Tibial nerve (tissue), 4 donors: ENCODE results near the gene HMGA1. TPM values are rescaled to one million over a fixed set of nuclear protein-coding genes. Genes with fewer than 3 reads are reported as not detected.
A peak's percentile ranks its signal among the peaks of the same experiment; 100 is the strongest.

Experiments used
- DNase-seq, 2 donors: peaks; one replicate each; pipeline ENCODE4 v3.0.0-alpha.2; 2019; ENCODE audit warnings: low spot score in 2 of 2
- H3K27ac ChIP-seq, 4 donors: fragments of 200-600 bp; sonication (generic) in 3 of 4; one replicate each; pipeline ENCODE4 v1.5.1; 2017 to 2019; ENCODE audit warnings: mild to moderate bottlenecking in 1 of 4
- H3K27me3 ChIP-seq, 2 donors: fragments of 200-600 bp; sonication (generic) in 1 of 2; one replicate each; pipeline versions ENCODE4 v1.5.1 to v1.6.0; 2017 to 2019
- H3K36me3 ChIP-seq, 3 donors: fragments of 200-600 bp; sonication (generic); one replicate each; pipeline ENCODE4 v1.5.1; 2018 to 2019
- H3K4me1 ChIP-seq, 4 donors: fragments of 200-600 bp; sonication (generic) in 3 of 4; one replicate each; pipeline ENCODE4 v1.5.1; 2017 to 2019
- H3K4me3 ChIP-seq, 4 donors: fragments of 200-600 bp; sonication (generic) in 3 of 4; one replicate each; pipeline ENCODE4 v1.5.1; 2017 to 2019; ENCODE audit warnings: mild to moderate bottlenecking in 1 of 4, moderate library complexity in 1 of 4
- H3K9me3 ChIP-seq, 4 donors: fragments of 200-600 bp; sonication (generic) in 3 of 4; one replicate each; pipeline ENCODE4 v1.5.1; 2017 to 2019
- CTCF ChIP-seq, 5 experiments: fragments of 200-600 bp in 3 of 5; fragments of 450-650 bp in 2 of 5; sonication (generic) in 3 of 5; IDR thresholded peaks; one replicate each; pipeline ENCODE4 v1.5.1; 2016 to 2019; ENCODE audit warnings: antibody characterized with exemption in 5 of 5, mild to moderate bottlenecking in 3 of 5, moderate library complexity in 2 of 5
- EP300 ChIP-seq, 2 donors: sonication (generic); formaldehyde crosslinking; IDR thresholded peaks; one replicate each; pipeline ENCODE4 v1.6.1; 2017; ENCODE audit warnings: antibody characterized with exemption in 2 of 2, mild to moderate bottlenecking in 1 of 2
- POLR2A ChIP-seq, 2 donors: fragments of 450-650 bp; IDR thresholded peaks; one replicate each; pipeline ENCODE4 v1.6.1; 2017; ENCODE audit warnings: antibody characterized with exemption in 2 of 2, mild to moderate bottlenecking in 2 of 2, moderate library complexity in 2 of 2
- WGBS, 2 donors: methylation state at CpG; one replicate each; pipeline ENCODE4 v1.1.5; 2018; 5-methylcytosine and 5-hydroxymethylcytosine counted together
- total RNA-seq, 4 donors: library from RNA; depleted of rRNA; stranded (reverse); fragments of >200 nt; gene quantifications; one replicate each; pipeline ENCODE4 v1.1.0, GENCODE V29; 2016

The HMGA1 gene
- total RNA-seq, 4 donors from 2014 or later: 6.5 to 32.7 (median 7.8) TPM

DNA sequence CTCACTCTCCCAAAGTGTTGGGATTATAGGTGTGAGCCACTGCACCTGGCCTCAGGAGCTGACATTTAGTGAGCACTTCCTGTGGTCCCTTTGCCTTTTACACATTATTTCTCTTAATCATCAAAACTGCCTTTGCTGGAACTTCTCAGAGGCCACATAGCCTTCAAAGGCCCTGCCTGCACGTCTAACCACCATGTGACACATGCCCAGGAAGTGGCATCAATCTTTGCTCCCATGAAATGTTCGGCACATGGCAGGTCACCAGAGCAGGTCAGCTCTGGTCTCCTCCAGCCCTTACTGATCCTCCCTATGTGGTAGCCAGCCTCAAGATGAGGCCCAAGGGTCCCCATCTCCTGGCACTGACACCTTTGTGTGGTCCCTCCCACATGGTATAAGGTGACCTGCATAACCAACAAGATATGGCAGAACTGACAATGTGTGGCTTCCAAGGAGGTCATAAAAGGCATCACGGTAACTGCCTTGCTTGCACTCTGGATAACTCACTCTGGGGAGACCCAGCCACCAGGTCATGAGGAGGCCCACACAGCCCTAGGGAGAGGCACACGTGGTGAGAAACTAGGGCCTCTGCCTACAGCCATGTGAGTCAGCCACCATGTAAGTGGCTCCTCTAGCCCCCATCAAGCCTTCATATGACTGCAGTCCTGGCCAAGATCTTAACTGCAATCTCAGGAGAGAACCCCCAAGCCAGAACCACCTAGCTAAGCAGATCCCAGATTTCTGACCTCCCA is 28.8 kb upstream of the HMGA1 start:
- 77 to 84% methylated on average over 4 of the region's 4 CpGs for WGBS, 2 donors
- Histone ChIP-seq H3K4me3 (no peak overlapping the region), H3K27ac (no peak overlapping the region), H3K36me3 (no peaks in the 10 kb centered on the region), H3K27me3 (no peaks in the 10 kb centered on the region), H3K4me1 (no peaks in the 10 kb centered on the region), H3K9me3 (no peaks in the 10 kb centered on the region)
- no peak for DNase-seq
- TF ChIP-seq POLR2A (IDR thresholded peaks at IDR 0.05) (no peak), CTCF (IDR thresholded peaks at IDR 0.05) (no peak), EP300 (IDR thresholded peaks at IDR 0.05) (no peak)

- no peak overlapping the region for H3K27ac ChIP-seq
- no peaks in the 10 kb centered on the region for H3K4me1 ChIP-seq
- TF ChIP-seq CTCF (IDR thresholded peaks at IDR 0.05): no peak
- no peak for TF ChIP-seq POLR2A (IDR thresholded peaks at IDR 0.05)
- no peak for TF ChIP-seq EP300 (IDR thresholded peaks at IDR 0.05)
- no peak overlapping the region for H3K4me3 ChIP-seq
- no peaks in the 10 kb centered on the region for H3K9me3 ChIP-seq
- DNase-seq: no peak
- WGBS, 2 donors: 70 to 73% methylated on average over 4 of the region's 4 CpGs
- no peaks in the 10 kb centered on the region for H3K27me3 ChIP-seq
- no peaks in the 10 kb centered on the region for H3K36me3 ChIP-seq
These were observed 22.9 kb upstream of the HMGA1 start for GRCh38 chr6:34213772-34214171.

- 58 to 71% methylated on average over 2 of the region's 2 CpGs for WGBS, 2 donors
- H3K27me3 ChIP-seq: no peaks in the 10 kb centered on the region
- H3K27ac ChIP-seq: no peak overlapping the region
- no peaks in the 10 kb centered on the region for H3K9me3 ChIP-seq
- TF ChIP-seq CTCF (IDR thresholded peaks at IDR 0.05) (no peak), EP300 (IDR thresholded peaks at IDR 0.05) (no peak), POLR2A (IDR thresholded peaks at IDR 0.05) (no peak)
- DNase-seq: no peak
- H3K4me3 ChIP-seq: no peak overlapping the region
- no peaks in the 10 kb centered on the region for H3K36me3 ChIP-seq
- peaks cover 0 to 8% (median 5%) of the 10 kb centered on the region in 4 donors for H3K4me1 ChIP-seq
These were observed 18.0 kb upstream of the HMGA1 start for GRCh38 chr6:34218691-34219090.

GRCh38 chr6:34223381-34223955 is 13.2 kb upstream of the HMGA1 start:
- Histone ChIP-seq H3K9me3 (no peaks in the 10 kb centered on the region), H3K4me1 (peaks cover 0 to 14% (median 11%) of the 10 kb centered on the region in 4 donors), H3K27ac (peak overlapping the region; percentile 67 to 100 (median 85)), H3K36me3 (no peaks in the 10 kb centered on the region), H3K27me3 (no peaks in the 10 kb centered on the region), H3K4me3 (peak overlapping the region; percentile 12 to 70 (median 32))
- no peak for TF ChIP-seq EP300 (IDR thresholded peaks at IDR 0.05)
- TF ChIP-seq POLR2A (IDR thresholded peaks at IDR 0.05): no peak
- no peak for TF ChIP-seq CTCF (IDR thresholded peaks at IDR 0.05)
- no peak for DNase-seq
- 15 to 21% methylated on average over 16 of the region's 16 CpGs for WGBS, 2 donors
